K562 (cell line): ENCODE results near the gene YWHAB. TPM values are rescaled to one million over a fixed set of nuclear protein-coding genes. Genes with fewer than 3 reads are reported as not detected.
A peak's percentile ranks its signal among the peaks of the same experiment; 100 is the strongest.

Experiments
- BRCA1 ChIP-seq, 2 experiments: fragments of 450-650 bp in 1 of 2; sonication (generic) in 1 of 2; formaldehyde crosslinking in 1 of 2; IDR thresholded peaks; 2 replicates each; pipeline versions ENCODE4 v1.5.0 to v1.6.1; 2017 to 2020; ENCODE audit warnings: mild to moderate bottlenecking in 1 of 2, missing genetic modification reagents in 1 of 2
- CBX1 ChIP-seq: sonication (generic); IDR thresholded peaks from 2 replicates; pipeline ENCODE4 v1.6.1; 2016; ENCODE audit warnings: antibody characterized with exemption, low read depth, mild to moderate bottlenecking
- DNMT1 ChIP-seq: fragments of 450-650 bp; IDR thresholded peaks from 2 replicates; pipeline ENCODE4 v1.6.1; 2016; ENCODE audit warnings: antibody characterized with exemption, mild to moderate bottlenecking
- DPF2 ChIP-seq: fragments of 450-650 bp; IDR thresholded peaks from 2 replicates; pipeline ENCODE4 v1.6.1; 2016
- ELF1 ChIP-seq: fragments of 200-800 bp; sonication (Bioruptor generic); IDR thresholded peaks from 2 replicates; pipeline ENCODE4 v1.6.1; 2016; ENCODE audit warnings: missing genetic modification characterization, missing compliant biosample characterization
- ETV5 ChIP-seq: sonication (generic); formaldehyde crosslinking; IDR thresholded peaks from 2 replicates; pipeline ENCODE4 v1.4.0; 2020; ENCODE audit warnings: low read depth, mild to moderate bottlenecking, missing genetic modification reagents
- HDAC3 ChIP-seq: fragments of 450-650 bp; IDR thresholded peaks from 2 replicates; pipeline ENCODE4 v1.6.1; 2018; ENCODE audit warnings: borderline replicate concordance, mild to moderate bottlenecking, moderate library complexity; ENCODE audit not compliant: partially characterized antibody
- HINFP ChIP-seq: fragments of 450-650 bp; conservative IDR thresholded peaks from 2 replicates; pipeline ENCODE4 v1.6.1; 2016; ENCODE audit warnings: missing genetic modification characterization, low read depth, mild to moderate bottlenecking, control low read depth, missing compliant biosample characterization
- ILF3 ChIP-seq: fragments of 450-650 bp; IDR thresholded peaks from 2 replicates; pipeline ENCODE4 v1.6.1; 2018; ENCODE audit warnings: antibody characterized with exemption, mild to moderate bottlenecking, moderate library complexity, borderline replicate concordance
- KDM4B ChIP-seq, 2 experiments: fragments of 450-650 bp in 1 of 2; sonication (generic) in 1 of 2; IDR thresholded peaks; 2 replicates each; pipeline ENCODE4 v1.6.1; 2016 to 2017; ENCODE audit warnings: borderline replicate concordance in 2 of 2, antibody characterized with exemption in 1 of 2, low read depth in 1 of 2, mild to moderate bottlenecking in 1 of 2
- L3MBTL2 ChIP-seq: fragments of 450-650 bp; IDR thresholded peaks from 2 replicates; pipeline ENCODE4 v1.6.1; 2016; ENCODE audit warnings: mild to moderate bottlenecking, moderate library complexity
- NCOA6 ChIP-seq: fragments of 450-650 bp; IDR thresholded peaks from 2 replicates; pipeline ENCODE4 v1.6.1; 2017; ENCODE audit warnings: mild to moderate bottlenecking
- PRDM10 ChIP-seq: fragments of 450-650 bp; IDR thresholded peaks from 2 replicates; pipeline ENCODE4 v1.6.1; 2018; ENCODE audit not compliant: partially characterized antibody
- RBFOX2 ChIP-seq: fragments of 200-400 bp; formaldehyde crosslinking; IDR thresholded peaks from 2 replicates; pipeline ENCODE4 v1.6.1; 2017; ENCODE audit warnings: low read depth, mild to moderate bottlenecking, low read length, moderate library complexity
- SRF ChIP-seq, 2 experiments: fragments of 250-450, 450-650 bp in 1 of 2; sonication (Bioruptor Pico) in 1 of 2; sonication (generic) in 1 of 2; formaldehyde crosslinking; IDR thresholded peaks; 2 replicates each; pipeline versions ENCODE4 v1.5.0 to v1.5.1; 2020 to 2022; ENCODE audit warnings: mild to moderate bottlenecking in 1 of 2, missing genetic modification reagents in 1 of 2
- THAP12 ChIP-seq: fragments of 250-450 bp; sonication (Bioruptor Pico); IDR thresholded peaks from 2 replicates; pipeline ENCODE4 v1.9.0; 2021; ENCODE audit warnings: mild to moderate bottlenecking, inconsistent platforms
- ZEB2 ChIP-seq: fragments of 450-650 bp; IDR thresholded peaks from 2 replicates; pipeline ENCODE4 v1.6.1; 2016
- ZNF395 ChIP-seq: fragments of 200-800 bp; sonication (Bioruptor generic); IDR thresholded peaks from 2 replicates; pipeline ENCODE4 v1.6.1; 2017; ENCODE audit warnings: missing genetic modification characterization, missing compliant biosample characterization
- polyA plus RNA-seq, 8 experiments: library from polyadenylated mRNA; depleted of rRNA in 4 of 8; stranded (reverse) in 5 of 8; unstranded in 3 of 8; fragments of >200 nt; fragmentation: Nextera tagmentation in 2 of 8; fragmentation: Illumina TruSeq in 1 of 8; extraction: Ambion mirVana in 2 of 8; extraction: Trizol in 1 of 8; gene quantifications; 2 replicates each; pipeline versions ENCODE4 v1.2.1 to v1.2.3, GENCODE V29; 2011 to 2014; ENCODE audit warnings: inconsistent platforms in 1 of 8, missing spikeins in 1 of 8
- total RNA-seq, 7 experiments: library from RNA; depleted of rRNA in 6 of 7; stranded (reverse); fragments of >200 nt in 6 of 7; fragmentation: Illumina TruSeq in 2 of 7; extraction: Trizol in 2 of 7; gene quantifications; 2 replicates each; pipeline versions ENCODE4 v1.2.1 to v1.2.3, GENCODE V29; 2011 to 2021; ENCODE audit warnings: low replicate concordance in 1 of 7

Gene YWHAB
- total and polyA plus RNA-seq, 9 of the 15 experiments (the other 6 are each of a cell fraction or from before 2014, with no cell fraction given) = 60.6 to 185 (median 96.1) TPM

- TF ChIP-seq ZNF395 (CRISPR knock-in tag) = no peak; the same call in 1 of the 2 replicates
- peak; percentile 50; the same call in 1 of the 2 replicates for TF ChIP-seq L3MBTL2
- peak; percentile 73 for TF ChIP-seq THAP12 (CRISPR knock-in tag)
- peak; percentile 68 for TF ChIP-seq HINFP
- no peak for TF ChIP-seq ILF3
- peak; percentile 6; the same call in 1 of the 2 replicates for TF ChIP-seq DPF2
- TF ChIP-seq ELF1 = peak; percentile 62
- peak in 1 of 2 experiments; percentile 48; a peak in 1 of 4 replicates for TF ChIP-seq SRF (CRISPR knock-in tag; IDR thresholded peaks at IDR 0.05)
- no peak for TF ChIP-seq HDAC3
- TF ChIP-seq BRCA1 (IDR thresholded peaks at IDR 0.05) = no peak
- no peak for TF ChIP-seq BRCA1 (CRISPR knock-in tag; IDR thresholded peaks at IDR 0.05)
- TF ChIP-seq KDM4B (IDR thresholded peaks at IDR 0.05; ENCODE audit: borderline replicate concordance in 2 of 2, low read depth in 1 of 2) = 0 out of 4 replicates have a peak, but pooled peaks of 1 of the 2 experiments have one; percentile 27
- TF ChIP-seq NCOA6 = no peak
- no peak for TF ChIP-seq DNMT1
- TF ChIP-seq ETV5 (CRISPR knock-in tag) = peak; percentile 68
- TF ChIP-seq PRDM10 = no peak
- peak; percentile 93 for TF ChIP-seq RBFOX2
- 0 out of 2 replicates have a peak, but pooled peaks have one; percentile 7 for TF ChIP-seq ZEB2
- 0 out of 2 replicates have a peak, but pooled peaks have one; percentile 29 for TF ChIP-seq CBX1
Observed at GRCh38 chr20:44909872-44910689, 24.6 kb downstream of the YWHAB start, which contains the start of gene PABPC1L (continued).
